Measurements from ENCODE around the gene PBX2.
"Not testable (repeated sequence)": the region's sequence is repeated elsewhere in the genome, so short reads cannot be mapped to it uniquely, and the experiment has no call there.

PBX2 gene

GRCh38 chr6:32202186-32202585, 12.2 kb upstream of the PBX2 start:
- DNase-seq (ENCODE audit: low spot score) = no peak

DNA sequence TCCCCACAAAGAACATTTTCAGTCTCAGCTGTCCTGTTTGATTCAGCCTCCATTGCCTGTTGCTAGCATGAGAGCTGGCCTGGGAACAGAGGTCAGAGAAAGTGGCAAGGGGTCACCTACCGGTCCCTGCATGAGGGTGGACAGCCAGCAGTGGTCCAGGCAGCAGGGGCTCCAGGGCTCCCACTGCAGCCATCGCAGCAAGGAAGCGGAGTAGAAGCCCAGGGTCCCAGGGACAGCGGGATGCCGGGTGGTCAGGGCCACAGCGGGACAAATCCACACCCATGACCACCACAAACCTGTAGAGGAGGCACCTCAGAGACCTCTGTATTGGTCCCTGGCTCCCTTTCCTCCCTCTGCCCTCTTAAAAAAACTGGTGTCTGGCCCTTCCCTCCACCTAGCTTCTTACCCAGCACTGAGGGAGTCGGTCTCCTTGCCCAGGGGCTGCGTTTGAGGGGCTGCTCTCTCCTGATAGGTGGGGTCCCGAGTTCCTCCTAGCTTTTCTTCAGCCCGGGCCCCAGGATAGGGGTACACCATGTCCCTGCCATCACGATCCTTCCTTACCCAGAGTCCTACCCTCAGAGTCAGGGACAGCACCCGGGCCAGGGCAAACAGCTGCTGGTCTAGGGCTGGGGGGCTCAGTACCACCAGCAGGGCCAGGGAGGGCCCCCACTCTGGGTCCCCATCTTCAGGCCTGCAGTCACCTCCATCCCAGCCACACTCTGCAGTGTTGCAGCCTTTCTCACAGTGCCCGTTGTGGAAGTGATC, 10.9 kb upstream of the PBX2 start:
- no peak for DNase-seq (ENCODE audit: low spot score)

DNA sequence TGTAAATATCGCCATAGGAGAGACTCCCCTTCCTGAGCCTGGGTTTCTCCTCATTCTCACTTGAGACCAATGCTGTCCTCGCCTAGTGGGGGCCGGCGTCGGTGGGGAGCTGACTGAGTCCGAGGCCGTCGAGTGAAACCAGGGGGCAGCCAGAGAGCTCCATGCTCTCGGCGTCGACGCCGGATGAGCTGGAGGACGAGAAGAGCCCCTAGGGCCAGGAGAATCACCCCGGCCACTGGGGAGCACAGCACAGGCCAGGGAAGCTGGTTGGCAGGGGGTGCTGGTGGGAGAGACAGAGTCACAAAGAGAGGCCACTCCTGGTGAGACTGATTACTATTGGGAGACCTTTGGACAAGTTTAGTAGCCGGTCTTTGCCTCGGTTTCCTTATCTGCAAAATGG, 8.9 kb upstream of the PBX2 start:
- DNase-seq (ENCODE audit: low spot score) = no peak

DNA sequence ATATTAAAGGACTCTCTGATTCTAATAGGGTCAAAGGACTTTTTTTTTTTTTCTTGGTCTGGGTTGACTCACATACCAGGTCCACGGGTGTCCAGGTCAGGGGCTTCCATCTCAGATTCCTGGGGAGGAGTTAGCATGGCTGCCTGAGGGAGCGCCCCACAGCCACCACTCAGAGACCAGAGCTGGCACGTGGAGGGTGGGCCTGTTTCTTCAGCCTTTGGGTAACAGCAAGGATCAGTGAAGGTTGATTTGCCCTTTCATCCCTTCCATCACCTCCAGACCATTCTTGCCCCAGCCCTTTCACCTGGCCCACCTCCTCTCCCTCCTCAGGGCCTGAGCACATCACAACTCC, 8.3 kb upstream of the PBX2 start:
- DNase-seq (ENCODE audit: low spot score) = no peak

DNA sequence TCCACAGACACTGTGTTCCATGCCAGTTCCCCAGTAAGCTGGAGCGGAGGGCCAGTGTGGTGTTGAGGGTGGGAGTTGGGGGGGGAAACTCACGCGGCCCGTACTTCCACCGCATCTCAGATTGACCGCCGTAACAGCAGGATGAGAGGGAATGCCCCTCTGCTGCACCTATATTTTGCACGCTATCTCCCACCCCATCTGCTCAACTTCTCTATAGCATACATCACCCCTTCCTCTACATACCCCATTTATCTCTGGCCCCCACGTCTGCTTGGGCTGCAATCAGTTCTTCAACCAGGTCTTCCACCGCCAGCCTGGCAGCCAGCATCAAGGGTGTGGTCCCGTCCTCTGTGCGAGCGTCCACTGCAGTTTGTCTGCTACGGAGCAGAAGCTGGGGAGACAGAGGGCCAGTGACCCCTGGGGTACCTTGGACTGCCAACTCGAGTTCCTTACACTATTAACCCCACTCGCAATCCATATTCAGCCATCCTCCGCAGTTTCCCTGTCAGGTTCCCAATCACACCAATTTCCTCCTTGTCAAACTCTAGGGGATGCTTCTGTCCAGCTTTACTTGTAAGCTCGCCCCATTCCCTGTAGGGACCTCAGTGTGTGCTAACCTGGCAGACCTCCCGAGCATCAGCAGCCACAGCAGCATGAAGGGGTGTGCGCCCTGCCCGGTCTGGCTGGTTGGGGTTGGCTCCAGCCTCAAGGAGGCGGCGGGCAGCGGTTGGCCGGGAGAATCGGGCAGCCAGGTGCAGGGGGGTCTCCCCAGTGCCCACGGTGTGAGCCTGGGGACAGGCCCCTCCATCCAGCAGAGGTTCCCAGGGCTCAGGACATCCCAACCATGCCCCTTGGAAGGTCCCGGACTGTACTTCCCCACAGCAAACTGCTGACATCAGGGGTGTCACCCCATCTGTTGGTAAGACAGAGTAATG, 6.9 kb upstream of the PBX2 start:
- no peak for DNase-seq (ENCODE audit: low spot score)

- DNase-seq (ENCODE audit: low spot score) = peak; percentile 83
These were observed 6.1 kb upstream of the PBX2 start for GRCh38 chr6:32195902-32196681.

- DNase-seq (ENCODE audit: low spot score) = peak; percentile 100
These were observed 5.6 kb upstream of the PBX2 start for GRCh38 chr6:32195652-32195901.

GRCh38 chr6:32194825-32195651, 5.0 kb upstream of the PBX2 start:
- peak; percentile 57 for DNase-seq (ENCODE audit: low spot score)

DNA sequence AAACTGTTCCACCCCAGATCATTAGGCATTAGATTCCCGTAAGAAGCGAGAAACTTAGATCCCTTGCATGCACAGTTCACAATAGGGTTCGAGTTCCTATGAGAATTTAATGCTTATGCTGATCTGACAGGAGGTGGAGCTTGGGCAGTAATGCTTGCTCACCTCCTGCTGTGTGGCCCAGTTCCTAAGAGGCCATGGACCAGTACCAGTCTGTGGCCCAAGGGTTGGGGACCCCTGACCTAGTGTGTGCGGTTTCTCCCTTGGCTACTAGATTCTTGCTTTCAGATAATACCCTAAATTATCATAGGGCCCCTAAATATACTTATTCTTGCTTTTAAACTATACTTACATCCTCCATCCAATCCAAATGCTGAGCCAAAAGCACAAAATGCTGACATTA, 4.4 kb upstream of the PBX2 start:
- no peak for DNase-seq (ENCODE audit: low spot score)

- not testable (repeated sequence) for DNase-seq (ENCODE audit: low spot score)
These were observed 3.1 kb upstream of the PBX2 start for GRCh38 chr6:32193096-32193495.

DNA sequence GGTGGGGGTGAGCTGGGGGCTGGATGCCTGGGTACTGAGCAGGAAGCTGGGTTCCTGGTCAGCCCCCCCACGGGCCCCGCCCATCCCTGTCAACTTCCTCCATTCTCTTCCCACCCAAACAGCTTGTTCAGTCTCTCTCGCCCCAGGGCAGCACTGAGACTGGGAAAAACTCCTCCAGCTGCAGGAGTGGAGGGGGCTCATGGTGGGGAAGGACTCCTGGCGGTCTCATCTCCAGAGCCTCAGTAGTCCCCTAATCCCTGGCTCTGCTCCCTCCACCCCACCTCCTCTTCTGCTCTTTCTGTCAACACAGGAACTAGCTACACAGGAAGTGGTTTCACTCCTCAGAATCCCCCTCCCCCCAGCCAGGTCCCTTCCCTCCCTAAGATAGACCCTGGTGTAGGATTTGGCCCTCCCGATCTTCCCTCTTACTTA, 2.6 kb upstream of the PBX2 start, which contains the start of gene GPSM3:
Gene GPSM3, minus strand, starts transcription at position 36 of the 432 bp plus-strand sequence. CDS start 130 bp downstream, outside the sequence.
- DNase-seq (ENCODE audit: low spot score) = no peak

GRCh38 chr6:32191696-32192607, 1.9 kb upstream of the PBX2 start:
- DNase-seq (ENCODE audit: low spot score) = no peak

DNA sequence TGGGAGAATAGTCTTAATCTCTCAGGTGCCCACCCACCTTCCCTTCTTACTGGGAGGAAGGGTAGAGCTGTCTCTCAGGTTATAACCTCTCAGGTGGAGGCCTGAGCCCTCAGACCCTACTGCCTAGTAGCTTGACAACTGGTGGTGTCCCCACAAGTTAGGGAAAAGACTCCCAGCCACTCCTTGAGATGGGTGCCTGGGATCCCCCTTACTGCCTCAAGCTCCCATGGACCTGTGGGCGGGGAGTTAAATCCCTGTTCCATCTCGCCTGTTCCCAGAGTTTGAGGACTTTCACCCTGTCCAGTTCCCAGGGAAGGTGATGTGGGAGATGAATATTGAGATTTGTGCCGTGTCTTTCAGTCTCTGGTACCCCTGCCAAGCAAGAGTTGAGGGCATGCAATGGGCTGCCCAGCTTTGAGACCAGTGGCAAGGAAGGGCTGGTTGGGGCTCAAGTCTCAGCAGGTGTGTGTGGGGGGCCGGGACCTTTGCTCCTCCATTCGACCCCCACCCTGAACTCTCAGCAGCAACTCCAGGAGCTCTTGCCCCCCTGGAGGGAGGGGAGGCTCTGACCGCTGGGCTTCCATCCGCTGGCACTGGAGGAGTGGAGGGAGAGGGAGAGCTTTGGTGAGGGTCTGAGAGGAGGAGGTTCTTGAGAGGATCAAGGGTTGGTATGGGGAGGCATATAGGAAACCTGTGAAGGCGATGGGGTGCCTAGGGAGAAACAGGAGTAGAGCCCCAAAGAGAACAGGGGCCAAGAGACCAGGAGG, 1.1 kb upstream of the PBX2 start:
- no peak for DNase-seq (ENCODE audit: low spot score)

GRCh38 chr6:32189742-32190053, 304 bp downstream of the PBX2 start:
- no peak for DNase-seq (ENCODE audit: low spot score)

DNA sequence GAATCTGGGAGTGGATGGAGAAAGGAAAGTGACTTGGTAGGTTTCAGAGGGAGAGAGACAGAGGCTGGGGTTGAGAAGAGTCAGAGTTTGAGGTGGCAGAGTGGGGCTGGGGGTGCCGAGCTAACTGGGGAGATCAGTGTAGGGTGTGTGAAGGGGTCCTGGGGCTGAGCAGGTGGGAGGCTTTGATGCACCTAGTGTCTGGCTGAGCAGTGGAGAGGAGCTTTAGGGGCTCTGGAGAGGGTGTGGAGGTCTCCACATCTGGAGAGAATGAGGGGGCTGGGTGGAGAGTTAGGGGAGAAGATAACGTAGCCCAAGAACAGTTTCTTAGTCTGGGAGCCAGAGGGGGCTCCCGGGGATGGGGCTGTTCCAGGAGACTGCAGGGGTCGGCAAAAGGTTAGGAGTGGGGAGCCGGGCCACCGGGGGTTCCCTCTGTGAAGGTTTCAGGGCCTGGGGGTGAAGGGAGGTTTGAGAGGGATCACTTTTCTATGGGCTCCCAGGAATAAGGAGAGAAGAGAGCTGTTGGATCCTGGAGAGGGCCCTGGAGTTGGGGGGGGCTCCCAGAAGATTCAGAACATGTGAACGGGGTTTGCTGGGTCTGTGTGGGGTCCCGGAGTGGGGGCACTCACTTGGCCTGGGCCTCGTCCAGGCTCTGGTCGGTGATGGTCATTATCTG, 797 bp downstream of the PBX2 start:
- no peak for DNase-seq (ENCODE audit: low spot score)

DNA sequence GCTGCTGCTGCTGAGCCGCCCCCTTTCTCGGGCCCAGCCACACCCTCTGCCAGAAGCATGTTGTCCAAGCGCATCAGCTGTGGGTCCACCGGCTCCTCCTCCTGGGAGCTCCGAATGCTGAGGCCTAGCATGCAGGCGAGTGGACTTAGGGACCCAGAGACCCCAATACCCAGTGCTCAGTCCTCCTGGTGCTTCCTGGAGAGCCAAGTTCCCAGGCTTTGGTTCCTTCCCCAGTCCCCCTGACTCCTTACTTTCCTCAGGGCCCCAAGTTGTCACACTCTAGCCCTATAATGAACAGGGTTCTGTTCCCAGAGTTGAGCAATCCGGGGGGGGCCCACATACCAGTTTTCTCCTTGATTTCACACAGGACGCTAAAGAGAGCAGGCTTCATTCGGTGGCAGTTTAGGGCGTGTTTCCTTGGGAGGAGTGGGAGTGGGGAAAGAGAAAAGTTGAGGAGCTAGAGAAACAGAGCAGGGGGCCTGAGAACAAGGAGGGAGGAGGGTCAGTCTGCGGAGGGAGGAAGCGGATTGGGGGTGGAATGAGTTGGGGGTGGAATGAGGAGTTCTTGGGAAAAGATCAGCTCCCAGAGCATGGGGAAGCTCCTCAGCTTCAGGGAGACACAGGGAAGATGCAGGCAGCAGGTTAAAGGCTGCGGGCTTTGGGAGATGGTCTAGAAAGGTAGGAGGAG, 1.5 kb downstream of the PBX2 start:
- DNase-seq (ENCODE audit: low spot score) = no peak

DNA sequence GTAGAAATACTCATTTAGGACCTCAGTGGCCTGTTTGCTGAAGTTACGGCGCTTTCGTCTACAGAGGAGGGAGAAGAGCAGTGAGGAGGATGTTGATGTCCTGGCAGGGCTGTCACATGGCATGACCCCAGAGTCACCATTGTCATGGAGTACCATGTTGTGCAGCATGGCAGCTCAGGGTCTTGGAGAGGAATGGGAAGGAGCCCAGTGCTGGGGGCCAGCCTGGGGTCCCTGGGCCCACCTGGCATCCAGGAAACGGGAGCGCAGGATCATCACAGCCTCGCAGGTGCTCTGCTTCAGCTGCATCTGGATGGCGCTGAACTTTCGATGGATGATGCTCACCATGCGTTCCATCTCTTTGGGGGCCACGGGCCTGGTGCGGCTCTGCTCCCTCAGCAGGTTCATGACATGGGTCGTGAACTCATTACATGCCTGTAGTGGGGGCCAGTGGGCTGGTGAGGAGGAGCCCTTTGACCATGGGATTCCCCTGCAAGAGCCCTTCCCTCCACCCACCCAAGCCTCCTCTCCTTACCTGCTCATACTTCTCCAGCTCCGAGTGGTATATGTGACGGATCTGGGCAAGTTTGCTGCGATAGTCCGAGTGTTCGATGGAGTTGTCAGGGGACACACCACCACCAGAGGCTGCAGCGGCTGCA, 2.1 kb downstream of the PBX2 start:
- not testable (repeated sequence) for DNase-seq (ENCODE audit: low spot score)

DNA sequence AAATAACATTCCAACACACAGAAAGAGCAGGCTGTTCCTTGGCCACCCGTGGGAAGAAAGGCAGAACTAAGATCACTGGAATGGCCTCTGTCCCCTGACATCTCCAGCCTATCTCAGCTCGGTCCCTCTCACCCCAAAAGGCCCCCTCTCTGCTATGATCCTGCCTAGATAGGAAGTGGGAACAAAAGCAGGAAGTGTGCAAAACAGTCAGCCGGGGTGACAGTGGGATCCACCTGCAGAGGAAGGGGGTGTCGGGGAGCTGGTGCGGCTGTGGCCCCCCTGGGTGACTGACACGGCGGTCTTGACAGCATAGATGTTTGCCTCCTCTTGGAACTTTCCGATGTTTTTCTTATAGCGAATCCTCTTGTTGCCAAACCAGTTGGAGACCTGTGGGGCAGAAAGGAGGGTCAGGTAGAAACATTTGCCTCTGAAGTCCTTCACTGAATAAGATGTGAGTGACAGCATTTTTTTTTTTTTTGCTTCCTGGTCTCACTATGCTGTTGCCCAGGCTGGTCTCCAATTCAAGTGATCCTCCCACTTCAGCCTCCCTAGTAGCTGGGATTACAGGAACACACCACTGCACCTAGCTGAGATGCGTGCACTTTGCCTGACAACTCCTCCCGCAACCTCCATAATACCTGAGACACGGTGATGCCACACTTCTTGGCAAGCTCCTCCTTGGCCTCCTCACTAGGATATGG, 2.8 kb downstream of the PBX2 start:
- no peak for DNase-seq (ENCODE audit: low spot score)
